NCI-H526 treated with DMSO at 0.1 percent for 48 hours (cell line): Measurements from ENCODE around the gene HARS1.
"Not testable (repeated sequence)": the region's sequence is repeated elsewhere in the genome, so short reads cannot be mapped to it uniquely, and the experiment has no call there.

Source experiments
- DNase-seq: peaks from one replicate; lab custom pipeline; 2025; lab: John Stamatoyannopoulos, UW

The HARS1 gene

DNA sequence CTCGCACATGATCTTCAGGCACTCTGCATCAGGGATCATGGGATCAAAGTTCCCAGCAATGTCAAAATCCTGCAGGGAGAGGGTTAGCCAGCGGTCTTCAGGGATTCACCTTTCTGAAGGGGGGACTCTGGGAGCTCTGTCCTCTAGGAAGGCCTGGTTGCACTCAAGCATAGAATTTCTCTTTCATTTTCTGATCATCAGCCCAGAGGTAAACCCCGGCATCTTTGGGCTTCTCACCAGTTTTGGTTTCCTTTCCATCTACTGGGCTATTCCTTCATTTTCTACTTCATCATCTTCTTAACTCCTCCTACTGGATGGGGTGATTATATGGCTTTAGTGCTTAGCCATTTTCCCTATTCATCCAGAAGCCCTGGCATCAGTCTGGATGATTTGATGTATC is 13.2 kb downstream of the HARS1 start:
- DNase-seq, result no peak

DNA sequence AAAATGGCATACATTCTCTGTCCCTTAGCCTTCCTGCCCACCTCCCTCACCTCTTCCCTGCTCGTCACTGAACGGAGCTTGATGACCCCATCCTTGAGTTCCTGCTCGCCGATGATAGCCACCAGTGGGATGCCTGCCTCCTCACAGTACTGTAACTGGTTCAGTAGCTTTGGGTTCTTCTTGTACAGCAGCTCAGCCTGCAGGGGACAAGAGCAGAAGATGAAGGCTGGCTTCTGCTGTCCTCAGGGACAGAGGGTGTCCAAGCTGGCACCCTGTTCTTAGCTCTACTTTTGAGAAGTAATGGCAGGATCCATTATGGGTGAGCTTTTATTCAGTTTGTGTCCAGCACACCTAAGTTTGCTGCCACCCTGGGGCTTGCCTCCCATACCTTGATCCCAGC is 16.5 kb downstream of the HARS1 start:
- DNase-seq, result no peak

DNA sequence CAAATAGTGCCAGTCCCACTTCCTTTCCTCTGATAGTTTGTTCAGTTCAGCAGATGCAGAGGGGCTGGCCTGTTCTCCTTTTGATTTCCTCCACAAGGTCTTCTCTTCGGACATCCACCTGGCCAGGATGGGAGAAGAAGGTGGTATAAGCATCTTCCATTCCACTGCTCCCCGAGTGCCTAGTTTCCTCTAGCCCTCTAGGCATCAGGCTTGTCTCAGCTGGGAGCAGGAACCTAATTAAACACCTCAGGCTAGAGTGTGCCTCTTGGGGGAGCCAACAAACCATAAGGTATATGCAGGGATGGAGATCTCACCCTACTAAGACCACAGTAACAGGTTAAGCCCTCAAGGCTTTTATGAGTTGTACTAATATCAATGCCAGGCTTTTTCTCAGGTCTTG is 17.0 kb downstream of the HARS1 start:
- DNase-seq, result no peak

DNA sequence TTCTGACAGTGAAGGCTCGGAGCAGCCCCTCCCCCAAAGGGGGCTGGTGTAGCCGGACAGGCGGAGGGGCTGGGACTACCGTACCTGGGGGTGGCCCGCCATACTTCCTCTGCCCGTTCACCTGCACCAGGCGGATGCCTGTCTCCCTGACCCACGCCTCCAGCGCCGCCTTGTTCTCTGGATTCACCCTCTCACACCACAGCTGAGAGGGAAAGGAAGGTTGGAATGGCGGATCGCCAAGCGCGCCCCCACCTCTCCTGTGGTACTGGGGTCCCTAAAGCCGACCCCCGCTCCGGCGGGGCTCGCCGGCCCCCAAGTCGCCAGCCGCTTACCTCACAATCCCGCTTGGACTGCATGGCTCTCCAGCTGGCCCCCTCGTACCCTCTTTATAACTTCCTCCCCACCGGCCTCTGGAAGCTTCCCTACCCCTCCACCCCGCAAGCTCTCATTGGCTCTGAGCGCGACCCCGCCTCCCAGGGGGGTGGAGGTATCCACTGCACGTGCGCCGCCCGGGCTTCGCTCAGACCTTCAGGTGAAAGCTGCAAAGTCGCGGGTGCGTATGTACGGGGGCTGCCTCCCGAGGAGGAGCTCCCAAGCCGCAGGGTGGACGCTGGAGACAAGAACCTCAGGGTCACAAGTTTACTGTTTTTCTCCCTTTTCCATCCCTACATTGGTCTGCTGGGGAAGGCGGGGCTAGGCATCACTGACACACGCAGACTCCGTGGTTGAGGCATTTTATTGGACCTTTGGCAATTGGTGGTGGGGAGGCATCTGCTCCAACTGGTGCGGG is 17.8 kb downstream of the HARS1 start, which contains the start of gene DND1:
Gene DND1 (minus strand): TSS at position 390 of the 790 bp plus-strand sequence. CDS start 34 bp downstream, at position 356.
- no peak for DNase-seq

DNA sequence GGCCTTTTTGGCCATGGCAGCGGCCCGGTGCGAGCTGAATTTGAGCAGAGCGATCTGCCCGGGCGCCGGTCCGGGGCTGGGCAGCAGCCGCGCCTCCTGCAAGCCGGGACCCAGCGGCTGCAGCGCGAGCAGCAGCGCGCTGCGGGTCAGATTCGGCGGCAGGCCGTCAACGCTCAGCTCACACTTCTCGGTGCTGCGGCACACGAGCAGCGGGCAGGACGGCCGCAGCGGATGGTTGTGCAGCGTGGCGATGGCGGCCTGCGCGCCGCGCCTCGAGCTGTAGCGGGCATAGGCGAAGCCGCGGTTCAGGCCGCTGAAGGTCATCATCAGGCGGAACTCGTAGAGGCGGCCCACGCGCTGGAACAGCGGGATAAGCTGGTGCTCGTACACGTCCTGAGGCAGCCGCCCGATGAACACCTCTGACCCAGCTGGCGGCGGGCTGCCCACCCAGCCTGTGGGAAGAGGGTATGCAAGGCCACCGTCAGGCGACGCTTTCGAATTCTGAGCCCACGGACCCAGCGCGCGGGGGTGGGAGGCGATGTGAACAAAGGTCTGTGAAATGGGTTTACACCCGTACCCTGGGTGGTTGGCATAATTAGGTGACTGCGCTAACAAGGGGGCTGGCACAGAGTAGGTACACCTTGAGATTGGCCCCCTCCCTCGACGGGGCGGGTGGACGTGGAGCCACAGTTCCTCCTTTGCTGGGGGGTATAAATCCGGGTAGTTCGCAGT is 18.5 kb downstream of the HARS1 start:
- DNase-seq, result no peak

DNA sequence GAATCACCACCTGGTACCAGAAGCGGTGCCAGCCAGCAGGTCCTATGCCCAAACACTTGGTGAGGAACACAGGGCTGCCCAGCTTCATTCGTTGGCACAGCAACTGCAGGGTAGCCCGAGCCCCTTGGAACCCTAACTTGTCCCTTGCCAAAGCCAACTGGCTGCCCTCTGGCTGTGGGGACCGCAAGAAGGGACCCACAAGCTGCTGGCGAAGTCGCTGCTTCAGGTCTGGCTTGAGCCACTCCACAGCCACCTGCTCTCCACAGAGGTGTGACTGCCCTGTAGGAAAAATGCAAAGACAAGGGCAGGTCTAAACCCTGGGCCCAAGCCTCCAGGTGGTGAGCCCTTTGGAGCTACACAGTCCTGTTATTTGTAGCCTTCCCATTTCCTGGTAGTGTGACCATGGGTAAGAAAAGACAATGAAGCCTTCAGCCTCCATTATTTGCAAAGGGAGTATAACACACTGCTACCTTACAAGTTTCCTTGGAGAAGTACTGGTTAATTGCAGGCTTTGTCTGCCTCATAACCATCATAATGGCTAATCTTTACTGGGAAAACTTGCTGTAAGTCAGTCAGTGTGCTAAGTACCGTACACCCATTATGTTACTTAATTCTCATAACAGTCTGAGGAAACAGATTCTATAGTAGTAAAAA is 19.6 kb downstream of the HARS1 start:
- no peak for DNase-seq

DNA sequence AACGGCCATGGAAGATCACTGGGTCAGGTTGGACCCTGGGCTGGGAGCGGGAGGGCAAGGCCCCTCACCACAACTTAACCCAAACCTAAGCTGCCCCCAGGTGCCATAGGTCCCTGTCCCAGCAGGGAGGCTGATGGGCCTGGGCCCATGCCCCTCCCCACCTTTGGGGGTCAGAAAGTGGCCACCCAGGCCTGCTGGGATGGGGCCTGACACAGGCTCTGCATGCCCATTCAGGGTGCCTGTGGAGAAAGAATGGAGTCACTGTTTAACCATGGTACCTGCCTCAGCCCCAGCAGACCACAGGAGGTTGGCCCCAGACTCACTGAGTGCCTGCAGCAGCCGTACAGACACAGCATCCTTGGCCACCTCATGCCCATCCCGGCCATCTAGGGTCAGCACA is 20.1 kb downstream of the HARS1 start:
- not testable (repeated sequence) for DNase-seq

DNA sequence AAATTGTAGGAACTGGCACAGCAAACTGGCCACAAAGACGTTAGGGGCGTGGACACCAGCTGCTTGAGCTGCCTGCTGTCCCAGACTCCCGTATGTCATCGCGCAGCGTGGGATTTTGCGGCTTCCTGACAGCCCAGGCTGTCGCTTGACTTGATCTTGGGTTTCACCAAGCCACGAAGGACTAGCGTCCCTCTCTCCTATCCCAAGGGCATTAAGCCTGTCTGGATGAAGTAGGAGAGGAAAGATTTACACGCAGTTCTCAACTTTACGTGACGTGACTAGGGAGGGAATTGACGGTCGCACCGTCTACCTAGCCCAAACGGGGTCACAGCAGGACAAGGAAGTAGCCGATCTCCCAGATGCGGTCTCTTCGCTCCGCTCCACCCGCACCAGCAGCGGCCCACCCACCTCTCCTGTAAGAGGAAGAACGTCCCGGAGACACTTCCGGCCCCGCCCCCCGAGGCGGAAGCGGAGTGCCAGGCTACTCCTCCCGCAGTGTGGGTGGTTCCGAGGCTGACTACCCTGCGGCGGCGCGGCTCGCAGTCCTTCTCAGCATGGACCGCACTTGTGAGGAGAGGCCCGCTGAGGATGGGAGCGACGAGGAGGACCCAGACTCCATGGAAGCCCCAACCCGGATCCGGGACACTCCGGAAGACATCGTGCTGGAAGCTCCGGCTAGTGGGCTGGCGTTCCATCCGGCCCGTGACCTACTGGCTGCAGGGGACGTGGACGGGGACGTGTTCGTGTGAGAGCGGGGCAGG is 26.6 kb downstream of the HARS1 start, which contains the start of gene WDR55:
Gene WDR55 (plus strand): TSS at position 546 of the 761 bp plus-strand sequence. CDS start 9 bp downstream, at position 555.
- DNase-seq, result peak; percentile 92

DNA sequence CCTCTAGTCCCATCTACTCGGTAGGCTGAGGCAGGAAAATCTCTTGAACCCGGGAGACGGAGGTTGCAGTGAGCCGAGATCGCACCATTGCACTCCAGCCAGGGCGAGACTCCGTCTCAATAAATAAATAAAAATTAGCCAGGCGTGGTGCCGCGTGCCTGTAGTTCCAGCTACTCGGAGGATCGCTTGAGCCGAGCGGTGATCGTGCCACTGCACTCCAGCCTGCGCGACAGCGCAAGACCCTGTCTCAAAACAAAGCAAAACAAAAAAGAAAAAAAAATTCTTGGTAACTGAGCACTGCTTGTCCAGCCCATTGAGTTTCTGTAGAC is 27.2 kb downstream of the HARS1 start:
- no peak for DNase-seq

DNA sequence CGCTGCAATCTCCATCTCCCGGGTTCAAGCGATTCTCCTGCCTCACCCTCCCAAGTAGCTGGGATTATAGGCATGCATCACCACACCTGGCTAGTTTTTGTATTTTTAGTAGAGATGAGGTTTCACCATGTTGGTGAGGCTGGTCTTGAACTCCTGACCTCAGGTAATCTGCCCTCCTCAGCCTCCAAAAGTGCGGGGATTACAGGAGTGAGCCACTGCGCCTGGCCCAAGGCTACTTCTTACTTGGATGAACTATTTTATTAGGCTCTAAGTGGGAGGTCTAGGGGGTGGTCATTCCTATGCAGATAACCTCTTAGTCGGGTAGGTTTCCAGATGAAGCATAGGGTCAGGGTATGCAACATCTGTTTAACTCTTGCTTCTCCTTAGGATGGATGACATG is 30.8 kb downstream of the HARS1 start:
- not testable (repeated sequence) for DNase-seq

DNA sequence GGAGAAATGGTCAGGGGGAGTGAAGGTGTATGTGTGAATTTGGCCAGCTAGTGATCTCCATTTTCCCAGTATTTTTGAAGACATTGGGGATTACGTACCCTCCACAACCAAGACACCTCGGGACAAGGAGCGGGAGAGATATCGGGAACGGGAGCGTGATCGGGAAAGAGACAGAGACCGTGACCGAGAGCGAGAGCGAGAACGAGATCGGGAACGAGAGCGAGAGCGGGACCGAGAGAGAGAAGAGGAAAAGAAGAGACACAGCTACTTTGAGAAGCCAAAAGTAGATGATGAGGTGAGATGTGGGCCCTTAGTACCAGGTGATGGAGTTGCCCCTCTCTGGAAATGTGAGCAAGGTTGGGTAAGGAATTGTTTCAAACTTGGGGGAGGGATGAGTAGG is 32.3 kb downstream of the HARS1 start:
- DNase-seq, result no peak

DNA sequence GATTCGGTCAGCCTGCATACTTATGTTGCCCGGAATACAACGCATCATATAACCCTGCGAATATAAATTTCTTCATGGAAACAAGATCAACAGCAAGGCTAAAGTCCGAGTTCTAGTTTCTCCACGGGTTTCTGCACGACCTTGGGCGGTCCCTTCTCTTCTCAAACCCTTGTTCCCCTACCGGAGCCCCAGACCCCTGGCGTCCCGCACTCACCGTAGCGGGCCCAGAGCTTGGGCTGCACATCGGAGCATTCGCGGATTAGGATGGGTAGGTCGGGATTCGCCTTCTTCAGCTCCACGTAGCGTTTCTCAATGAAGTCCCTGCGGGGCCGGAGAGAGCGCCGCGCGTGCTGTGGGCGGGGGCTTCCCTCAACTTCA is 44.1 kb downstream of the HARS1 start:
- DNase-seq, result no peak

DNA sequence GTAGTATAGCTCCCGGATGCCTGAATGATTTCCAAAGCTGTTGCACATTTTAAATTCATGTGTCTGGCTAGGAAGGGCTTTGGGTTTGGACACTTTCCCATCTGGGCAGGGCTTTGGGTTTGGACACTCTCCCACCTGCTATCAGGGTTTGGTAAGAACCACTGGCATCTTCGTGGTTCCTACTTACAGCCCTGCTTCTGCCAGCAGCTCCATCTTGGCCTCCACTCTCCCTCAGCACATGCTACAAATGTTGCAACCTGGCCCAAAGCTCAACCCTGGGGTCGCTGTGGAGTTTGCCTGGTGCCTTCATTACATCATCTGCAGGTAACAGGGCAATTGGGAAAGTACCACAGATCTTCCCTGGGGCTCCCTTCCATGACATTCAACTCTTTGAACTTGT is 48.5 kb downstream of the HARS1 start:
- DNase-seq, result no peak

DNA sequence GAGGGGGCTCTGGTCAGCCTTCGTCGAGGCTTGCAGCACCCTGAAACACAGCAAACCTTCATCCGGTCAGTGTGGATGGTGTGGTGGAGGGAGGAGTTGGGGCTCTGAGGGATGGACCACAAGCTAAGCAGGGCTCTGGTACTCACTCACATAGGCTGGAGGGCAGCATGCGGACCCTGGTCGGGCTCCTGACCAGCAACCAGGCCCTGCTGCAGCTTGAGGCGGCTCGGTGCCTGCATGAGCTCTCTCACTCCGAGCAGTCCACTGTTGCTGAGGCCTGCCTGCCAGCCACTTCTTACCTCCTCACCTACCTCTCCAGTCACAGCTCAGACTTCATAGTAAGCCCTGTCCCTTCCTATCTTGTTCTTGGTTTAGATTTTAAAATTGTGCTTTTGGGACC is 49.5 kb downstream of the HARS1 start:
- DNase-seq, result no peak

DNA sequence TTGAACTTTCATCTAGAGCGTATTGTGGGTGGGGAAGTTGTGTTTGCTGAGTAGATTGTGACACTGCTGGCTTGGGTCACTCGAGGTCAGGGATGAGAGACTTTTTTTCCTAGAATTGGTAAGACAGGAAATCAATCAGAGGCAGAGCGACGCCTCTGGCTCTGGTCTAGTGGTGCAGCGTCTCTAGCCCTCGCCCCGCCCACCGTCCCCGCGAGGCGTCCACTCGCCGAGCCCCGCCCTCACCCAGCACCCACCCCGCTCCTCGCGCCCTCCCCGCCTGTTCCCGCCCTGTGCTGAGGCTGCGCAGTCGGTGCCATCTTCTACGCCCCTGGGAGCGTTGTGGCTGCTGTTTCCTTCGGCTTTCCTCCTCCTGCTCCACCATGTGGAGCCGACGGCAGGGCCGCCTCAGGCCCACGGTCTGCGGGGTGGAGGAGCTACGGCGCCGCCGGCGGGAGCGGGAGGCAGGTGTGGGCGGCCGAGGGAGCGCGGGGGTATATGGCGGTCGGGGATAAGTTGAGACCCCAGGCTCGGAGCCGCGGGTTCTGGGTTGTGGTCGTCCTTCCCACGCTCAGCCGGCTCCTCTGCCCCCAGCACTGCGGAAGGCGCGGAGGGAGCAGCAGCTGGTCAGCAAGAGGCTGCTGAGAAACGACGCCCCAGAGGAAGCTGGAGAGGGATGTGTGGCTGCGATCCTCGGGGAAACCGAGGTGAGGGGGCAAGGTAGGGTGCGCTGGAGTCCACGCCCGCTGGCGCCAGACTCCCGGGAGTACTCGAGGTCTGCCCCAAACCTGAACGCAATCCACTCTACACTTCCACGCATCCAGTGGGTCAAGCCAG is 51.8 kb downstream of the HARS1 start, which contains the start of gene TMCO6:
Gene TMCO6 (plus strand): TSS at position 304 of the 834 bp plus-strand sequence. CDS start 77 bp downstream, at position 381.
- peak; percentile 84 for DNase-seq

DNA sequence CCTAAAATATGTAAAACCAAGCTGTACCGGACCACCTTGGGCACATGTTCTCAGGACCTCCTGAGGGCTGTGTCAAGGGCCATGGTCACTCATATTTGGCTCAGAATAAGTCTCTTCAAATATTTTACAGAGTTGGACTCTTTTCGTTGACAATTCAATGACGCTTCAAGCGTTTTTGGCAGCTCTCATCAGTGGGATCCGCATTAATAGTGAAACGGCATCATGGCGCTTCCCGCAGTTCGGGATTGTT is 52.3 kb downstream of the HARS1 start:
- DNase-seq, result not testable (repeated sequence)

DNA sequence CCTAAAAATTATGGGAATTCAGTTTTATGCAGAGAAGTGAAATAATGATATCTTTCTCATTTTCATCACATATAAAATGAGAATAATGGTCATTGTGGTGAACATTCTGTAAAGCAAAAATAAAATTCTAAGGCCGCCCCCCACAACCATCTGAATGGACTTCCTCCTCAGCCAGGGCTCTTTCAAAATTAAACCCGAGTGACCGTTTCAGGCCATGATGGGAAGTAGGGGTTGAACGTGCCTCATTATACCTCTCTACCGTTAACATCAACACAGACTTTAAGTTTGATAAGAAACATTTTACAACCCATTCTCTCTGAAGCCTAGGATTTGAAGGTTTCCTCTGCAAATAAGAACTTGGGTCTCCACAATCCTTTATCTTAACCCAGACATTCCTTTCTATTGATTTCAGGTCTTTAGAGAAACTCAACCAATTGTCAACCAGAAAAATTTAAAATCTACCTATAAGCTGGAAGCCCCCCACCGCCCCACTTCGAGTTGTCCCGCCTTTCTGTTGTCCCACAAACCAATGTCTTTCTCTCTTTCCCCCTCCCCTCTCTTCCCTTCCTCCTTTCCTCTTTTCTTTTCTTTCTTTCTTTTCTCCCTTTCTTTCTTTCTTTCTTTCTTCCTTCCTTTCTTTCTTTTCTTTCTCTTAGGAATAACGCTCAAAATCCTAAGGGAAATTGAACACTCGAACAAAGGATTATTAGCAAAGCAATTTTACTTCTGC is 53.6 kb downstream of the HARS1 start:
- DNase-seq, result no peak

DNA sequence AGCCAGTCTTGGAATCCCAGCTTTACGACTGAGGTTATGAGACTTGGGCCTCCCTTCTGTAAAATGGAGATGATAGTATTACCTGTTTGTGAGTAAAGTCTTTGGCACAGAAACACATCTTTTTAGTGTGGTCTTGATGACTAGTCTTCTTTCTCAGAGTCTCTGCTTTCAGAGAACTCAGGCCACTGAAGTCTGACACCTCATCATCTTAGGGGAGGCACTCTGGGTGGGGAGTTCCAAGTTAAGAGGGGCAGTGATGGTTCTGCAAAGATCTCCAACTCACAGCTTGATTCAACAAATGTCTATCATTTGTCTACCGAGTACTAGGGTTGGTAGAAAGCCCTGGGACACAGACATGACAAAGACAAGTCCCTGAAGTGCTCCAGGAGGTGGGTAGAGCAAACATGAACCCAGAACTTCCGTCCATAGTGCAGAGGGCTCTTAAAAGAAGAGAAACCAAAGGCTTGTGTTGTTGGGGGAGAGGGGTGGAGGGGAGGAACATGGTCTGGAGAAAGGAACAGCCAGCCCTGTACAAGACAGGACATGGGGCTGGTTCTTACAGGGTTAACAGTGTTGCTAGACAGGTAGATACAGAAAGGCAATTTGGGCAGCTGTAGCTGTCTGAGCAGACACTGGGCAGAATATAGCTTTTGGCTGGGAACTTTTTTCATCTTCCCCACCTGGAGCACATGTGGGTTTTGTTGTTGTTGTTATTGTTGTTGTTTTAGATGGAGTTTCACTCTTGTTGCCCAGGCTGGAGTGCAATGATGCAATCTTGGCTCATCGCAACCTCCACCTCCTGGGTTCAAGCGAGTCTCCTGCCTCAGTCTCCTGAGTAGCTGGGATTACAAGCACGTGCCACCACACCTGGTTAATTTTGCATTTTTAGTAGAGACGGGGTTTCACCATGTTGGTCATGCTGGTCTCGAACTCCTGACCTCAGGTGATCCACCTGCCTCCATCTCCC is 55.6 kb downstream of the HARS1 start:
- DNase-seq, result no peak

DNA sequence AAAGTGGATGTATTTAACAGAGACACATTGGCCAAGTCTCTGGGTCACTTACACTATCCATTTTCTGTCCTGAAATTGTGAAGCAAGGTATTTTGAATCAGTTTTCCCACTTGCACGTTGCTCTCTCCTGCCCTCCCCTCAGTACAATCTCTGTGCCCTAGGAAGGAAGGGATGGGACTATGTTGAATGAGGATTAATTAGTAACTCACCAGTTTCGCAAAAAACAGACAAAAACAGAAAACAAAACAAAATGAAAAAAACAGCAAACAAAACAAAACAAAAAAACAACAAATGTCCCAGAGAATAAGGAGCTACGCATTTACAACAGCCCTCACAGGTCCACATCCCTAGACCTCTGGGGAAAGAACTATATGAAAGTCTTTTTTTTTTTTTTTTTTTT is 57.1 kb downstream of the HARS1 start:
- DNase-seq, result no peak

DNA sequence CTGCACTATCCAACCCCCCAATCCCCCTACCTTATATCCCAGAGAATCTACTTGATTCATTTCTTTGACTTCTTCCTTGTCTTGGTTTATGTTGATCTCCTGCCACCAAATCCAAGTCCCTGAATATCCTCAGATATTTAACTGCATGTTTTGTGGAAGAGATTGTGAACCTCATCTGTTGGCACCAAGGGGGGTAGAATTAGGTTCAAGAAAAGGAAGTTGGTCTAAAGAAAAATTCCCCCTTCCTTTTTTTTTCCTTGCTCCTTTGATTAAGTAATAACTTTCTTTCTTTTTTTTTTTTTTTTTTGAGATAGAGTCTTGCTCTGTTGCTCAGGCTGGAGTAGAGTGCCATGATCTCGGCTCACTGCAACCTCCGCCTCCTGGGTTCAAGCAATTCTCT is 57.7 kb downstream of the HARS1 start:
- no peak for DNase-seq
